ENCODE results near the gene MAP1LC3A. TPM values are rescaled to one million over a fixed set of nuclear protein-coding genes. Genes with fewer than 3 reads are reported as not detected.

Gene MAP1LC3A
- total RNA-seq, 1 donor from 2014 or later, result 33.6 TPM

GRCh38 chr20:34578025-34578424 lies 19.5 kb downstream of the MAP1LC3A start:
- Mint-ChIP-seq H3K27ac (ENCODE audit: unreplicated experiment) (no peak overlapping the region), H3K4me1 (ENCODE audit: unreplicated experiment) (peaks cover 19% of the 10 kb centered on the region), H3K36me3 (ENCODE audit: low read depth, unreplicated experiment) (peaks cover 3% of the 10 kb centered on the region), H3K4me3 (ENCODE audit: unreplicated experiment) (no peak overlapping the region), H3K9me3 (ENCODE audit: unreplicated experiment) (no peaks in the 10 kb centered on the region), H3K27me3 (ENCODE audit: unreplicated experiment) (peaks cover 10% of the 10 kb centered on the region)
- TF ChIP-seq, protein P1, sequence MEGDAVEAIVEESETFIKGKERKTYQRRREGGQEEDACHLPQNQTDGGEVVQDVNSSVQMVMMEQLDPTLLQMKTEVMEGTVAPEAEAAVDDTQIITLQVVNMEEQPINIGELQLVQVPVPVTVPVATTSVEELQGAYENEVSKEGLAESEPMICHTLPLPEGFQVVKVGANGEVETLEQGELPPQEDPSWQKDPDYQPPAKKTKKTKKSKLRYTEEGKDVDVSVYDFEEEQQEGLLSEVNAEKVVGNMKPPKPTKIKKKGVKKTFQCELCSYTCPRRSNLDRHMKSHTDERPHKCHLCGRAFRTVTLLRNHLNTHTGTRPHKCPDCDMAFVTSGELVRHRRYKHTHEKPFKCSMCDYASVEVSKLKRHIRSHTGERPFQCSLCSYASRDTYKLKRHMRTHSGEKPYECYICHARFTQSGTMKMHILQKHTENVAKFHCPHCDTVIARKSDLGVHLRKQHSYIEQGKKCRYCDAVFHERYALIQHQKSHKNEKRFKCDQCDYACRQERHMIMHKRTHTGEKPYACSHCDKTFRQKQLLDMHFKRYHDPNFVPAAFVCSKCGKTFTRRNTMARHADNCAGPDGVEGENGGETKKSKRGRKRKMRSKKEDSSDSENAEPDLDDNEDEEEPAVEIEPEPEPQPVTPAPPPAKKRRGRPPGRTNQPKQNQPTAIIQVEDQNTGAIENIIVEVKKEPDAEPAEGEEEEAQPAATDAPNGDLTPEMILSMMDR (IDR thresholded peaks at IDR 0.05; ENCODE audit: unreplicated experiment), result no peak
- no peak for DNase-seq (ENCODE audit: low spot score)

DNA sequence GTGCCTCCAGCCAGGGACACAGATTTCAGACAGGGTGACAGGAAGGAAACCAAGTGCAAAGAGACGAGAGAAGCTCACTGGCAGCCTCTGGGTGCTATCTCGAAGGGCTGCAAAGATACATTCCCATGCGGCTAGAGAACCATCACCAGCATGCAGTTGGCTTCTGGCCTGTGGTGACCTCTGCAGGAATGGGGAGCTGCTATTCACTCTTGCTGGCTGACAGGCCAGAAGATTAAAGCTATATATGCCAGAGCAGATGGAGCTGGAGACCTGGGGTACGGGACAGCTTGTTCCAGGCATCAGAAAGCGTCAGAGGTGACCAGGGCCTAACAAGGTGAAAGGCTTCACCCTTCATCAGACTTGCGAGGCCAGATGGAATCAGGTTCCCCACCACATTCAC lies 20.0 kb downstream of the MAP1LC3A start:
- peaks cover 3% of the 10 kb centered on the region for H3K36me3 Mint-ChIP-seq (ENCODE audit: low read depth, unreplicated experiment)
- H3K27me3 Mint-ChIP-seq (ENCODE audit: unreplicated experiment), result peaks cover 10% of the 10 kb centered on the region
- H3K27ac Mint-ChIP-seq (ENCODE audit: unreplicated experiment), result no peak overlapping the region
- peaks cover 19% of the 10 kb centered on the region for H3K4me1 Mint-ChIP-seq (ENCODE audit: unreplicated experiment)
- no peak for DNase-seq (ENCODE audit: low spot score)
- H3K4me3 Mint-ChIP-seq (ENCODE audit: unreplicated experiment), result no peak overlapping the region
- no peaks in the 10 kb centered on the region for H3K9me3 Mint-ChIP-seq (ENCODE audit: unreplicated experiment)
- TF ChIP-seq, protein P1 (IDR thresholded peaks at IDR 0.05; ENCODE audit: unreplicated experiment), result no peak

DNA sequence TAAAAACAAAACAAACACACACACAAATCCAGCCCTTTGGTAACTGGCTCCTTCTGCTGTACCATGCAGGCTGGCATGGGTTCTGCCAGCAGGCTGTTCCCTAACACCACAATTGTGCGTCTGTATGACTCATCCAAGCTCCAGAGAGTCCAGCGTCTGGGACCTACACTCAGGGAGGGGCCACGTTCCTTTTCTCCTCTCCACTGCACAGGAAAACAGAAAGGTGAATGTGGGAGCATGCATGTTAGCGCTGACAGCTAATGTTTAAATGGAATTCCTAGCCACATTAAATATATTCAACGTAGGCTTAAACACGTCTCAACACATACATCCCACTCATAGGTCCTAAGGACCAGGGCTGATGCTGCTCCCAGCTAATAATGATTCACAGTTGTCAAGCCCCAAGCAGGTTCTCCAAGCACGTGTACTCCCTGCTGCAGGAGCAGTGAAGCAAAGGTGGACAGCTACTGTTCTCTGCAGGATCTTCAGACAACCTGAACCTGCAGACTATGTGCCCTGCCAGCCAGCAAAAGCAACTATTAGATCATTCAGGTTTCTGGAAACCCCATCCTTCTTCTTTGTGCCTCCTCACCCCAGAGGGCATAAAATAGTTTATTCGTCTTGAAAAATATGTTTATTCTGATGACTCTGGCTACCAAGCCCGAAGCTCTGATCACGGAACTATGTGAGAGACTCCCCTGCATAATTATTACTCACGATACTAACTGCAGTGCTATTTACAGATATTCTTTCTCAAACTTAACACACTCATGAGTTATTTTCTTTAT lies 20.9 kb downstream of the MAP1LC3A start:
- peaks cover 10% of the 10 kb centered on the region for H3K27me3 Mint-ChIP-seq (ENCODE audit: unreplicated experiment)
- no peaks in the 10 kb centered on the region for H3K9me3 Mint-ChIP-seq (ENCODE audit: unreplicated experiment)

DNA sequence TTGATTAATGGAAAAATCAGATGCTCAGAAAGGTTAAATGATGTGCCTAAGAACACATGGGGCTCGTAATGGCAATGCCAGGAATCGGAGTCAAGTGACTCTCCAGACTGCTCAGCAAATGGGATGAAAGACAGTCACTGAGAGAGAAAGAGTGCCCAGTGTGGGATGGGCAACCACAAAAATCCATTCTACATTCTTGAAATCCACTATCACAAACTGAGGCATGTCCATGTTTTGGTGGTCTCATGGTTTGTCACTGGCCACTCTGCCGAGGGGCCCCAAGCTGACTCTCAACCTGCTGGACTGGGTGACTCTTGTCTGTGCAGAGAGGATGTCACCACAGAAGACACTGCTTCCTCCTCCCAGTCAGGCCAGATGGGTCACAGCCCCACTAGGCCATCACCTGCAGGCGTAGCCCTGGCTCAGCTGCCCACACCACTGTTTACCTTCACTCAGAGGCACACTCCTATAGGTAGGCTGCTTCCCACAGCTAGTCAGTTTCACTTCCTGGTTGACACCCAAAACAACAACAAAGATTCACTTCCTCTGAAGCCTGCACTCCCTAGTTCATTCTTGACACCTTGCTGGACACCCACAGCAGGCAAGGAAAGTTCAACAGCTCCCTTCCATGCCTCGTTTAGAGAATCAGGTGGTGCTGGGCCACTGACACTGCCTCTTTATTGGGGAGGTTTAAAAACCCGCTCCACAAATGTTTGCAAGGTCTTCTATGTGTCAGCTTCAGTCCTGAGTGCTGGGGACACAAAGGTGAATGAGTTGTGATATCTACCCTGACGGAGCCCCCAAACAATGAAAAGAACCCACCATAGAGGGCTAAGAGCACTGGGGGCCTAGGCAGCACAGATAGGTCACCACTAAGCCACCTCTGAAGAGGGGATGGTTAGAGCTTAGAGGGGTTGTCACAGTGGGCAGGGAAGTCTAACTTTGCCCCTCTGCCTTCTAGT lies 21.7 kb downstream of the MAP1LC3A start:
- Mint-ChIP-seq H3K9me3 (ENCODE audit: unreplicated experiment) (no peaks in the 10 kb centered on the region), H3K4me3 (ENCODE audit: unreplicated experiment) (no peak overlapping the region), H3K27ac (ENCODE audit: unreplicated experiment) (no peak overlapping the region), H3K27me3 (ENCODE audit: unreplicated experiment) (peaks cover 8% of the 10 kb centered on the region), H3K36me3 (ENCODE audit: low read depth, unreplicated experiment) (peaks cover 3% of the 10 kb centered on the region), H3K4me1 (ENCODE audit: unreplicated experiment) (peaks cover 19% of the 10 kb centered on the region)
- TF ChIP-seq, protein P1 (IDR thresholded peaks at IDR 0.05; ENCODE audit: unreplicated experiment), result no peak
- no peak for DNase-seq (ENCODE audit: low spot score)

More for the DNA sequence above, 20.9 kb downstream of the MAP1LC3A start:
- no peak for DNase-seq (ENCODE audit: low spot score)
- Mint-ChIP-seq H3K36me3 (ENCODE audit: low read depth, unreplicated experiment) (peaks cover 3% of the 10 kb centered on the region), H3K4me1 (ENCODE audit: unreplicated experiment) (peaks cover 19% of the 10 kb centered on the region), H3K27ac (ENCODE audit: unreplicated experiment) (no peak overlapping the region), H3K4me3 (ENCODE audit: unreplicated experiment) (no peak overlapping the region)
- TF ChIP-seq, protein P1 (IDR thresholded peaks at IDR 0.05; ENCODE audit: unreplicated experiment), result no peak
